ENCODE results near the gene FOXP2.

DNA sequence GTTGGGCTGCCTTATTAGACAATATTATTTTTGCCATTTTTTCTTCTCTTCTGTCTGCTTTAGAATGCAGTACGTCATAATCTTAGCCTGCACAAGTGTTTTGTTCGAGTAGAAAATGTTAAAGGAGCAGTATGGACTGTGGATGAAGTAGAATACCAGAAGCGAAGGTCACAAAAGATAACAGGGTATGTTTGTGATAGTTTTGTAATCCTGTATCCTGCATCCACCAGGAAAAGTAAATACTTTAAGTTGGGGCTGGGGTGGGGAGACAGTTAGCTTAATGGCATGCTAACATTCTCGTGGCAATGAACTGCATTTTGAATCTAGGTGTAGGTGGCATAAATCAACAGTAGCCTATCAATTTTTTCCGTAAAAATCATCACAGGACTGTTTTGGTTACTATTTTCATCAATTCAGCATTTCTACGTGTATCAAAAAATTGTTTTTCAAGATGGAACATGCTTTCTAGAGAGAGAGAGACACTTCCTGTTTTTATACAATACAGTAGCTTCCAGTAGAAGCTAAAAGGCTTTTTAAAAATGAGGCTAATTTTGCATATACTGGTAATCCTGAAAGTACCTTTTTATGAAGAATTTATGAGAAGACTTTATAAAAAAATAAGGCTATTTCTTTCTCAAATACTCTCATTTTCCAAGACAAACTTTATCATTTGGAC is 247.5 kb downstream of the FOXP2 start:
- TF ChIP-seq, protein P1, sequence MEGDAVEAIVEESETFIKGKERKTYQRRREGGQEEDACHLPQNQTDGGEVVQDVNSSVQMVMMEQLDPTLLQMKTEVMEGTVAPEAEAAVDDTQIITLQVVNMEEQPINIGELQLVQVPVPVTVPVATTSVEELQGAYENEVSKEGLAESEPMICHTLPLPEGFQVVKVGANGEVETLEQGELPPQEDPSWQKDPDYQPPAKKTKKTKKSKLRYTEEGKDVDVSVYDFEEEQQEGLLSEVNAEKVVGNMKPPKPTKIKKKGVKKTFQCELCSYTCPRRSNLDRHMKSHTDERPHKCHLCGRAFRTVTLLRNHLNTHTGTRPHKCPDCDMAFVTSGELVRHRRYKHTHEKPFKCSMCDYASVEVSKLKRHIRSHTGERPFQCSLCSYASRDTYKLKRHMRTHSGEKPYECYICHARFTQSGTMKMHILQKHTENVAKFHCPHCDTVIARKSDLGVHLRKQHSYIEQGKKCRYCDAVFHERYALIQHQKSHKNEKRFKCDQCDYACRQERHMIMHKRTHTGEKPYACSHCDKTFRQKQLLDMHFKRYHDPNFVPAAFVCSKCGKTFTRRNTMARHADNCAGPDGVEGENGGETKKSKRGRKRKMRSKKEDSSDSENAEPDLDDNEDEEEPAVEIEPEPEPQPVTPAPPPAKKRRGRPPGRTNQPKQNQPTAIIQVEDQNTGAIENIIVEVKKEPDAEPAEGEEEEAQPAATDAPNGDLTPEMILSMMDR (IDR thresholded peaks at IDR 0.05) = no peak
- no peak for TF ChIP-seq POLR2A (IDR thresholded peaks at IDR 0.05)
